PFSK-1 (cell line): ENCODE data around the gene R3HDM1.

ENCODE experiments used
- FOXP2 ChIP-seq: optimal IDR thresholded peaks from 2 replicates; pipeline ENCODE3; 2011; ENCODE audit warnings: borderline replicate concordance, control low read depth, inconsistent platforms; ENCODE audit not compliant: insufficient read depth; ENCODE audit errors: extremely low read length, extremely low read depth
- POLR2AphosphoS5 ChIP-seq: IDR thresholded peaks from 2 replicates; pipeline ENCODE4 v1.6.1; 2012; ENCODE audit warnings: low read depth, mild to moderate bottlenecking, control low read depth, low read length, moderate library complexity
- SIN3A ChIP-seq: IDR thresholded peaks from 2 replicates; pipeline ENCODE4 v1.6.1; 2012; ENCODE audit warnings: mild to moderate bottlenecking, low read length, moderate library complexity, borderline replicate concordance; ENCODE audit not compliant: insufficient read depth
- TAF1 ChIP-seq: IDR thresholded peaks from 2 replicates; pipeline ENCODE4 v1.6.1; 2012; ENCODE audit warnings: low read length, control low read depth, borderline replicate concordance; ENCODE audit not compliant: insufficient read depth
- TF ChIP-seq, protein P1 (sequence below), 2 experiments: IDR thresholded peaks; 2 replicates each; pipeline versions ENCODE4 v1.6.1 to v1.8.0; 2011 to 2012; ENCODE audit warnings: low read depth in 2 of 2, low read length in 2 of 2, control low read depth in 1 of 2, inconsistent platforms in 1 of 2, mild to moderate bottlenecking in 1 of 2, moderate library complexity in 1 of 2; ENCODE audit not compliant: insufficient read depth in 1 of 2

The R3HDM1 gene

DNA sequence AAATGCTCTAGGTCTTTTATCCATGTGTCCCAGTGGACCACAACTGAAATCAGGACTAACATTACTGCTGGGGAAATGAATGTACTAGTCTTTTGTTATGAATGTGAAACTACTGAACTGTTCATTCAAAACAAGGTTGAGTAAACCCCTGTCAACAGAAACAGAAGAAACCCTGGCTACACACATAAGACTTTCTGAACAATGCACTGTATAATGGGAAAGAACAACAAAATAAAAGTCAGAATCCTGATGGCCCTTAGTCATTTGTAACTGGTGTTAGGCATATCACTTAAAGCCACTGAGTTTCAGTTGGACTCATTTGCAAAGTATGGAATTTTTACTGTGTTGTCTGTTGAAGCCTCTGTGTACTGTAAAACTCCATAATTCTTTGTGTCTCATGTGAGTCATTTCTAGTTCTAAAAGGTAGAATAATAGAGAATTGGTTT, 133.4 kb downstream of the R3HDM1 start:
- TF ChIP-seq SIN3A, result no peak
- no peak for TF ChIP-seq POLR2AphosphoS5
- TF ChIP-seq TAF1, result no peak
- TF ChIP-seq FOXP2, result no peak
- TF ChIP-seq, protein P1, sequence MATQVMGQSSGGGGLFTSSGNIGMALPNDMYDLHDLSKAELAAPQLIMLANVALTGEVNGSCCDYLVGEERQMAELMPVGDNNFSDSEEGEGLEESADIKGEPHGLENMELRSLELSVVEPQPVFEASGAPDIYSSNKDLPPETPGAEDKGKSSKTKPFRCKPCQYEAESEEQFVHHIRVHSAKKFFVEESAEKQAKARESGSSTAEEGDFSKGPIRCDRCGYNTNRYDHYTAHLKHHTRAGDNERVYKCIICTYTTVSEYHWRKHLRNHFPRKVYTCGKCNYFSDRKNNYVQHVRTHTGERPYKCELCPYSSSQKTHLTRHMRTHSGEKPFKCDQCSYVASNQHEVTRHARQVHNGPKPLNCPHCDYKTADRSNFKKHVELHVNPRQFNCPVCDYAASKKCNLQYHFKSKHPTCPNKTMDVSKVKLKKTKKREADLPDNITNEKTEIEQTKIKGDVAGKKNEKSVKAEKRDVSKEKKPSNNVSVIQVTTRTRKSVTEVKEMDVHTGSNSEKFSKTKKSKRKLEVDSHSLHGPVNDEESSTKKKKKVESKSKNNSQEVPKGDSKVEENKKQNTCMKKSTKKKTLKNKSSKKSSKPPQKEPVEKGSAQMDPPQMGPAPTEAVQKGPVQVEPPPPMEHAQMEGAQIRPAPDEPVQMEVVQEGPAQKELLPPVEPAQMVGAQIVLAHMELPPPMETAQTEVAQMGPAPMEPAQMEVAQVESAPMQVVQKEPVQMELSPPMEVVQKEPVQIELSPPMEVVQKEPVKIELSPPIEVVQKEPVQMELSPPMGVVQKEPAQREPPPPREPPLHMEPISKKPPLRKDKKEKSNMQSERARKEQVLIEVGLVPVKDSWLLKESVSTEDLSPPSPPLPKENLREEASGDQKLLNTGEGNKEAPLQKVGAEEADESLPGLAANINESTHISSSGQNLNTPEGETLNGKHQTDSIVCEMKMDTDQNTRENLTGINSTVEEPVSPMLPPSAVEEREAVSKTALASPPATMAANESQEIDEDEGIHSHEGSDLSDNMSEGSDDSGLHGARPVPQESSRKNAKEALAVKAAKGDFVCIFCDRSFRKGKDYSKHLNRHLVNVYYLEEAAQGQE (IDR thresholded peaks at IDR 0.05; ENCODE audit: insufficient read depth in 1 of 2, low read depth in 2 of 2, low read length in 2 of 2), result no peak

DNA sequence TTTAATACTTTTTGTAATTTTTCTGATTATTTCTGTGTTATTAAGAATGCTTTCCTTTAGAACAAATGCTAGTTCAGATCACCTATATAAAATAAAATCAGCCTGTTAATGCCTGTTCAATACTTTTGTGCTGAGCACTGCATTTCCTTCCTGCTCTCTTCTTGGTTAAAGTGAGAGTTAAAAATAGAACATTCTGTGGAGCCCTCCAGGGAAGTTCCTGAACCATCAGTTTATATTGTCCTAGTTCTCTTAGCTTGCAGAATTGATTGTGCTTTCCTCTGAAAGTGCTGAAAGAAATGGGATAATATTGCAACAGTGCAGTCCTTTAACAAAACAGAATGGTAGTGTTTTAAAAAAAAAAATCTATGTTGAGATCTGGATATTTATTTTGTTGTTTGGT, 135.8 kb downstream of the R3HDM1 start:
- no peak for TF ChIP-seq TAF1
- no peak for TF ChIP-seq FOXP2
- no peak for TF ChIP-seq SIN3A
- TF ChIP-seq POLR2AphosphoS5, result no peak
- TF ChIP-seq, protein P1 (IDR thresholded peaks at IDR 0.05; ENCODE audit: insufficient read depth in 1 of 2, low read depth in 2 of 2, low read length in 2 of 2), result no peak

DNA sequence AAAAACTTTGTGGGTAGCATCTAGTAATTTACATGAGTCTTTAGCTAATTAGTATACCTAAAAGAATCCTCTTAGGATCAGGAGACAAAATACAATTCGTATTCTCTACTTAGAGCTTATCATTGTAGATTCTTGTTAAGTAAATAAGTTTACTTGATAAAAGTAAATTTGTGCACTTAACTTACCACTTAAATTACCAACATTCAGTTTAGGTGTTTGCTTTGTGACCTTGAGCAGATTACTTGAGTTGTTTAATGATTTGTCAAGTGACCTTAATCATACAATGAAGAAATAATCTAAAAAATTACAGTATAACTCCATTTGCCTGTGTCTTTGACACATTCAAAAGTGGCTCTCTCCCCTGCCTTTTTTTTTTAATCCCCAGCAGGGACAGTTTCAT, 143.2 kb downstream of the R3HDM1 start:
- TF ChIP-seq POLR2AphosphoS5 (no peak), FOXP2 (no peak), TAF1 (no peak), SIN3A (no peak)
- TF ChIP-seq, protein P1 (IDR thresholded peaks at IDR 0.05; ENCODE audit: insufficient read depth in 1 of 2, low read depth in 2 of 2, low read length in 2 of 2), result no peak

DNA sequence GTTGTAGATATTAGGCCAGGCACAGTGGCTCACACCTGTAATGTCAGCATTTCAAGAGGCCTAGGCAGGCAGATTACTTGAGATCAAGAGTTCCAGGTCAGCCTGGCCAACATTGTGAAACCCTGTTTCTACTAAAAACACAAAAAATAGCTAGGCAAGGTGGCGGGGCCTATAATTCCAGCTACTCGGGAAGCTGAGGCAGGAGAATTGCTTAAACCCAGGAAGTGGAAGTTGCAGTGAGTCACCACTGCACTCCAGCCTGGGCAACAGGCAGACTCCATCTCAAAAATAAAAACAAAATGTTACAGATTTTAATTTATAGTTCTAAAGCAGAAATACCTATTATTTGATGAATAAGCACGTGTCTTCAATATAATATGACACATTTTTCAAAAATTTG, 144.7 kb downstream of the R3HDM1 start:
- TF ChIP-seq FOXP2 (no peak), POLR2AphosphoS5 (no peak)

DNA sequence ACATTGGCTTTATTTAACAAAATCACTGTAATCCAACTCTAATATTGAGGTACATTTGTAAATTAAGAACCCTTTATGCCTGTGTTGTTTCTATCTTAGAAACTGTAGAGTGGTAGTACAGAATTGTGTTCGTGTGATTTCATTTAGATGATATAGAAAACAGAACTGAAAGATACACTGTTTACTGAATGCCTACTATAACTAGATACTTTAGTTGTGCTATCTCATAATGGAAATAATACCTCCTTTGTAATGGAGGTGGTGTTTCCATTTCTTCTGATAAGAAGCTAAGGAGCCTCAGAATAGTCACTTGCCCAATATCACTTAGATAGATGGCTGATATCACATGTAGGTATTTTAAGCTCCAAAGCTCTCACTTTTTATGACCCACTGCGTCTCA, 147.8 kb downstream of the R3HDM1 start:
- TF ChIP-seq, protein P1 (IDR thresholded peaks at IDR 0.05; ENCODE audit: insufficient read depth in 1 of 2, low read depth in 2 of 2, low read length in 2 of 2), result no peak
- TF ChIP-seq FOXP2, result no peak
- TF ChIP-seq SIN3A, result no peak
- no peak for TF ChIP-seq POLR2AphosphoS5
- no peak for TF ChIP-seq TAF1
